ENCODE data around the gene CCDC102A. TPM values are rescaled to one million over a fixed set of nuclear protein-coding genes. Genes with fewer than 3 reads are reported as not detected.

The CCDC102A gene
- total RNA-seq, 4 donors from 2014 or later: 22.7 to 54.9 (median 36.9) TPM

DNA sequence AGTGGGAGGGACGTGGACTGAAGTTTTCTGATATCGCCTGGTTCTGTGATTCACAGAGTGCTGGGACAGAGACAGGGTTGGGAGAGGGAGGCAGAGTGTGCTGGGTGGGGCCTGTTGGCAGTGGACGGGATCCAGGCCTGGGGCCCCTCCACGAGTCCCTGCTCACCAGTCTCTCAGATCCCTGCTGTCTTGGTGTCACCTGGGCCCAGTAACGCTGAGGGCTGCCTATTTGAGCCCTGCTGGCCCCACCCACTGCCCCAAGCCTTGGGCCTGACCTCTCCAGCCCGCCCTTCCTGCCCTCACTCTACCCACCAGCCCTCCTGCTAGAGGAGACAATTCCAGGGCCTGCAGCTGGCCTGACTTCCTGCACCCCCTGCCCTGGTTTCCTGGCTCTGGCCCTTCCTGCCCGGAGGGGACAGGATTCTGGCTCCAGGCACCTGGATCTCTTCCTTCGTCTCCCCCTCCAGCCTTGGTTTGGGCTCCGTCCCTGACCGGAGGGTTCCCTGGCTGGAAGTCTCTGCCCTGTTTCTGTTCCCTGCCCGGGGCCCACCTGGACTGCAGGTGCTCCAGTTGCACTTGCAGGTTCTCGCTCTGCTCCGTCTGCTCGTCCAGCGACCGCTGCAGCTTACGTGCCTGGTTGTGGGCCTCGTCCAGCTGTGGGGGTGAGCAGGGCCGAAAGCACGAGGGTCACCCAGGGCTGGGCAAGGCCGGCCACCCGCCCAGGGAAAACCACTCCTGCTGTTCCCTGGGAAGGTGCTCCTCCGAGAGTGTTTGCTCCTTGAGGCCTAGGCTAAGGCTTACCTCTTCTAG is 21.4 kb downstream of the CCDC102A start:
- no peak for DNase-seq (ENCODE audit: extremely low spot score)
- H3K4me1 ChIP-seq: peaks cover 5 to 9% (median 7%) of the 10 kb centered on the region in 4 donors
- H3K27me3 ChIP-seq: no peaks in the 10 kb centered on the region
- intact Hi-C loops (cut with DNase I): loop anchor here (5.0 kb wide), 2 partner anchors 33 to 98 kb away; no protein-coding TSS in a partner anchor
- no peak for TF ChIP-seq EP300 (IDR thresholded peaks at IDR 0.05)
- TF ChIP-seq POLR2AphosphoS5 (IDR thresholded peaks at IDR 0.05): no peak
- H3K9me3 ChIP-seq: no peaks in the 10 kb centered on the region
- no peak overlapping the region for H3K4me3 ChIP-seq
- WGBS: 88% methylated on average over 15 of the region's 23 CpGs
- H3K27ac ChIP-seq (replicated peaks in 1 of 4): no peak overlapping the region
- peaks cover 7 to 79% (median 58%) of the 10 kb centered on the region in 4 donors for H3K36me3 ChIP-seq

DNA sequence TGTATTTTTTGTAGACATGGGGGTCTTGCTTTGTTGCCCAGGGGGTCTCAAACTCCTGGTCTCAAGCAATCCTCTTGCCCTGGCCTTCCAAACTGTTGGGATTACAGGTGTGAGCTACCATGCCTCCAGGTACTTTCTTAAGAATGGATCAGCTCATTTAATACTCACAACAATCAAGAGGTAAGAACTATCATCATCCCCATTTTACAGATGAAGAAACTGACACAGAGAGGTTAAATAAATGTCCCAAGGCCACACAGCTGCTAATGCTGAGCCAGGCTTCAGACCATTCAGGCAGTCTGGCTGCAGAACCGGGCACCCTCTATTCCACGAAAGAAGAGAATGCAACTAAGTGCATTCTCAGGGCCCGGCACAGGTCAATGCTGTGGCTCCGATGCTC is 22.0 kb downstream of the CCDC102A start:
- Histone ChIP-seq H3K9me3 (no peaks in the 10 kb centered on the region), H3K4me3 (no peak overlapping the region), H3K27me3 (no peaks in the 10 kb centered on the region), H3K4me1 (peaks cover 4 to 8% (median 6%) of the 10 kb centered on the region in 4 donors), H3K27ac (replicated peaks in 1 of 4) (no peak overlapping the region), H3K36me3 (peaks cover 7 to 79% (median 58%) of the 10 kb centered on the region in 4 donors)
- no peak for TF ChIP-seq EP300 (IDR thresholded peaks at IDR 0.05)
- TF ChIP-seq, protein P1, sequence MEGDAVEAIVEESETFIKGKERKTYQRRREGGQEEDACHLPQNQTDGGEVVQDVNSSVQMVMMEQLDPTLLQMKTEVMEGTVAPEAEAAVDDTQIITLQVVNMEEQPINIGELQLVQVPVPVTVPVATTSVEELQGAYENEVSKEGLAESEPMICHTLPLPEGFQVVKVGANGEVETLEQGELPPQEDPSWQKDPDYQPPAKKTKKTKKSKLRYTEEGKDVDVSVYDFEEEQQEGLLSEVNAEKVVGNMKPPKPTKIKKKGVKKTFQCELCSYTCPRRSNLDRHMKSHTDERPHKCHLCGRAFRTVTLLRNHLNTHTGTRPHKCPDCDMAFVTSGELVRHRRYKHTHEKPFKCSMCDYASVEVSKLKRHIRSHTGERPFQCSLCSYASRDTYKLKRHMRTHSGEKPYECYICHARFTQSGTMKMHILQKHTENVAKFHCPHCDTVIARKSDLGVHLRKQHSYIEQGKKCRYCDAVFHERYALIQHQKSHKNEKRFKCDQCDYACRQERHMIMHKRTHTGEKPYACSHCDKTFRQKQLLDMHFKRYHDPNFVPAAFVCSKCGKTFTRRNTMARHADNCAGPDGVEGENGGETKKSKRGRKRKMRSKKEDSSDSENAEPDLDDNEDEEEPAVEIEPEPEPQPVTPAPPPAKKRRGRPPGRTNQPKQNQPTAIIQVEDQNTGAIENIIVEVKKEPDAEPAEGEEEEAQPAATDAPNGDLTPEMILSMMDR (IDR thresholded peaks at IDR 0.05): no peak
- no peak for TF ChIP-seq POLR2A (IDR thresholded peaks at IDR 0.05; ENCODE audit: low read depth)
- TF ChIP-seq POLR2AphosphoS5 (IDR thresholded peaks at IDR 0.05): no peak
- DNase-seq (ENCODE audit: extremely low spot score): no peak
- WGBS: 83% methylated on average over 1 of the region's 4 CpGs
- intact Hi-C loops (cut with DNase I): no loop called here

DNA sequence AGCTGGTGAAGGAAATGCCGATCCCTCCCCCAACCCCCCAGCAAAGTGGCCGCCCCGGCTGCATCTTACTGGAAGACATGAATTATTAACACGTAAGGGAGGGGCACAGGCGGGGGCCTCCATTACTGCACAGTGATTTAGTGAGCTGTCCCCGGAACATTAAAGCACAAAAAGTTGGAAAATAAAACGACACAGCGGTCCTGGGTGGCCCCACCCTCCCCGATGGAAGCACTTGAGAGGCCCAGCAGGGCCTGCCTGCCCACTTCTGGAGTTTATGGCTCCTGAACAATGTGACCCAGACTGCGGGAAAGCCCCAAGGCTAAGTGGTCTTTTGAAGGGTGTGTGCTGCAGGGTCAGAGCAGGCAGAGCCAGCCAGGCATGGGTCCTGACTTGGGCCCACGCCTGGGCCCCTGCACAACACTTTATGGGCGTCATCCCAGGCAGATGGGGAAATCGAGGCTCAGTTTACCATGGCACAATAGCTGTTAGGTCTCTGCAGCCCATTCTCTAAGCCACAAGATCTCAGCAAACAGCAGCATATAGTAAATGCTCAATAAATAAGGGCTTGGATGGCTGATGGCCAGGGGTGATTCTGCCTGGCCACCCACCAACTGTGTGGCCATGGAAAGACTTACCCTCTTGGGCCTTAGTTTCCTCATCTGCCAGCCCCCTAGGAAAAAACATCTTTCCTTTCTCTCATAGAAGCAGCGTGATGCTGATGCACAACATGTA is 22.8 kb downstream of the CCDC102A start:
- DNase-seq (ENCODE audit: extremely low spot score): no peak
- TF ChIP-seq EP300 (IDR thresholded peaks at IDR 0.05) (no peak), POLR2A (IDR thresholded peaks at IDR 0.05; ENCODE audit: low read depth) (no peak), POLR2AphosphoS5 (IDR thresholded peaks at IDR 0.05) (no peak)
- H3K27ac ChIP-seq (replicated peaks in 1 of 4): no peak overlapping the region

DNA sequence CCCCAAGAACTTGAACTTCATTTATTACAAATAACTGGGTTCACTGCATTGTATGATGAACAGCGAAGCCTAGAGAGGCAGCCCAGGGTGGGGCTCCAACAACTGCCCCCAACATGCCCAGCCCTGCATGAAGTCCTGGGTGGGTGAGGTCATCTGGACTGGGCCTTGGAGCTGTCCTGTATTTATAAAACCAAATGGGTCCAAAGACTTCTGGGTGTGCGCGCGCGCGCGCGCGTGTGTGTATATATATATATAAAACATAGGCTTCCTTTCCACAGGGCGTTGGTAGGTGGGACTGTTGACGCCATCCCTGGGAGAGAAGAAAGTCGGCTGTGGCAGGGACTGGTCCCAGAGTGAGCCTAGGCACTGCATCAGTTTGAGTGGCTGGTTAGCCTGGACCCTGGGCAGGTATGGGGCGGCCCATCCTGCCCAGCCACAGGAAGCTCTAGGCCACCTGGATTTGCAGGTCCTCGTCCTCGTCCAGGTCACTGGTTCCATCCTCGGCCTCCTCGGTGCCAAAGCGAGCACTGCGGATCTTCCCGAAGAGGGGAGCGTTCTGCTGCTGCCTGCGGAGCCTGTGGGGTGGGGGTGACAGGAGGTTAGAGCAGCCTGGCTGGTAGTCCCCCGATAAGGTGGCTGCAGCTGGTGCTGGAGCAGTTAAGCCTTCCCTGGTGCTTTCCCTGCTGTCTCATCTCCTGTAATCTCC is 23.9 kb downstream of the CCDC102A start:
- H3K36me3 ChIP-seq: peaks cover 0 to 61% (median 42%) of the 10 kb centered on the region in 4 donors

More for the DNA sequence above, 22.8 kb downstream of the CCDC102A start:
- Histone ChIP-seq H3K9me3 (no peaks in the 10 kb centered on the region), H3K4me1 (peaks cover 4 to 8% (median 6%) of the 10 kb centered on the region in 4 donors), H3K27me3 (peaks cover 0 to 6% (median 0%) of the 10 kb centered on the region in 4 donors), H3K4me3 (no peak overlapping the region), H3K36me3 (peaks cover 7 to 72% (median 53%) of the 10 kb centered on the region in 4 donors)
- intact Hi-C loops (cut with DNase I): no loop called here
- 87% methylated on average over 14 of the region's 14 CpGs for WGBS

More for the DNA sequence above, 23.9 kb downstream of the CCDC102A start:
- H3K4me1 ChIP-seq: peaks cover 4 to 8% (median 6%) of the 10 kb centered on the region in 4 donors
- no peak overlapping the region for H3K4me3 ChIP-seq
- no peaks in the 10 kb centered on the region for H3K9me3 ChIP-seq
- H3K27ac ChIP-seq (replicated peaks in 1 of 4): no peak overlapping the region
- WGBS: 90% methylated on average over 22 of the region's 23 CpGs
- DNase-seq (ENCODE audit: extremely low spot score): no peak
- intact Hi-C loops (cut with DNase I): no loop called here
- peaks cover 0 to 7% (median 0%) of the 10 kb centered on the region in 4 donors for H3K27me3 ChIP-seq
- TF ChIP-seq POLR2A (IDR thresholded peaks at IDR 0.05; ENCODE audit: low read depth) (no peak), EP300 (IDR thresholded peaks at IDR 0.05) (no peak), POLR2AphosphoS5 (IDR thresholded peaks at IDR 0.05) (no peak)
- TF ChIP-seq, protein P1 (IDR thresholded peaks at IDR 0.05): no peak
